Duodenal mucosa (tissue), 2 donors: Measurements from ENCODE around the gene RNU5B-1.
"Not testable (repeated sequence)": the region's sequence is repeated elsewhere in the genome, so short reads cannot be mapped to it uniquely, and the experiment has no call there.

ENCODE experiments used
- H3K27ac ChIP-seq: one replicate; pipeline ENCODE4 v1.7.0; 2013; ENCODE audit warnings: low read depth, low read length
- H3K27me3 ChIP-seq, 2 donors: one replicate each; pipeline ENCODE4 v1.7.0; 2013; ENCODE audit warnings: low read length in 2 of 2, control low read depth in 1 of 2; ENCODE audit not compliant: insufficient read depth in 2 of 2, control insufficient read depth in 1 of 2
- H3K36me3 ChIP-seq, 2 donors: one replicate each; pipeline ENCODE4 v1.7.0; 2013; ENCODE audit warnings: low read length in 2 of 2, control low read depth in 1 of 2; ENCODE audit not compliant: insufficient read depth in 2 of 2, control insufficient read depth in 1 of 2
- H3K4me1 ChIP-seq, 2 donors: one replicate each; pipeline ENCODE4 v1.7.0; 2013; ENCODE audit warnings: low read length in 2 of 2, control low read depth in 1 of 2; ENCODE audit not compliant: insufficient read depth in 2 of 2, control insufficient read depth in 1 of 2
- H3K4me3 ChIP-seq, 2 donors: one replicate each; pipeline ENCODE4 v1.7.0; 2013; ENCODE audit warnings: low read length in 2 of 2, low read depth in 1 of 2
- H3K9ac ChIP-seq, 2 donors: one replicate each; pipeline ENCODE4 v1.7.0; 2013; ENCODE audit warnings: low read length in 2 of 2, low read depth in 1 of 2
- H3K9me3 ChIP-seq, 2 donors: one replicate each; pipeline ENCODE4 v1.7.0; 2013; ENCODE audit warnings: low read length in 2 of 2, control low read depth in 1 of 2; ENCODE audit not compliant: control insufficient read depth in 1 of 2

The RNU5B-1 gene

DNA sequence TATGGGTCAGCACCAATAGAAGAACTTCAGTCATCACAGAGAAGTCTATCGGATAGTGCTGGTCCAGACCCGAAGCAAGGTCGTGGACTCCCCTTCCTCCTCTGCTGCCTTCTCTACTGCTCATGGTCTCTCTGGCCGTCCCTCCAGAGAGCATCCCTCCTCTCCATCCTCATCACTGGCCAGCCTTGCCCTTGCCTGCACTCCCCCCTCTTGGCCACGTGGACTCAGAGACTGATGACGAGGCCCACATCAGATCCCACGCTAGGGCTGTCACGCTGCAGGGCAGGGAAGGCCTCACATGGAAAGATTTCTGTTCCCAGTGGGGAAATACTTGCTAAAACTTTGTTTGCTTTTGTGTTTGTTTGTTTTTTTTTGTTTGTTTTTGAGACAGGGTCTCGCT is 38.0 kb downstream of the RNU5B-1 start:
- Histone ChIP-seq H3K36me3 (no peaks in the 10 kb centered on the region), H3K9me3 (no peaks in the 10 kb centered on the region), H3K9ac (no peak overlapping the region), H3K27ac (no peak overlapping the region), H3K27me3 (no peaks in the 10 kb centered on the region), H3K4me1 (peaks cover 0 to 3% of the 10 kb centered on the region in 2 donors), H3K4me3 (no peak overlapping the region)

DNA sequence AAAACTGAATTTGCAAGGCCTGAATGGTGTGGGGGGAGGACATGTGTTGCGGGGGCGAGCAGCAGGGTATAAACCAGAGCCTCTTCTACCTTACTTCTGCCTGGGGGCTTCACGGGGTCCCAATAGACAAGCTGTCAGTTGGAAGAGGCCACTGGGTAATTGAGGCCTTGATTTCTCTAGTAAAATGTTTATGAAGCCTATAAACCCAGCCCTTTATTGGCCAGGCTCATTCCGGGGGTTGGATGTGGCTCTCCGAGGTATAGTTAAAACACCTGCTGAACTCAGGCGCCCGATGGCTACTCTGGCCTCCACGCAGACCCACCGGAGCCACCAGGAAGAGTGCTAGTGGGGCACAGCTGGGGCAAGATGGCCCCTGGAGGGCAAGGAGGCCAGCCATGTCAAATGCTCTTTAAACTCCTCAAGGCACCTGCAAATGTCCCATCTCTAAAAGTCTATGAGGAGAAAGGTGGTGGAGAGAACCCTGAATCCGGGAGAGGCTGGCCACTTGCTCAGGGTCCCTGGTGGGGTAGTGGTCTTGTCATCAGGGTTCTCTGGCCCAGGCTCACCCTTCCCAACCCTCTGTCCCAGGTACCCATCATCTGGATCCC is 39.0 kb downstream of the RNU5B-1 start:
- H3K36me3 ChIP-seq, result no peaks in the 10 kb centered on the region
- H3K27me3 ChIP-seq, result no peaks in the 10 kb centered on the region
- H3K4me1 ChIP-seq, result peaks cover 0 to 2% of the 10 kb centered on the region in 2 donors
- no peak overlapping the region for H3K9ac ChIP-seq
- no peak overlapping the region for H3K27ac ChIP-seq
- no peak overlapping the region for H3K4me3 ChIP-seq
- no peaks in the 10 kb centered on the region for H3K9me3 ChIP-seq

- no peaks in the 10 kb centered on the region for H3K36me3 ChIP-seq
- H3K4me1 ChIP-seq, result no peaks in the 10 kb centered on the region
- no peak overlapping the region for H3K4me3 ChIP-seq
- H3K9me3 ChIP-seq, result no peaks in the 10 kb centered on the region
- H3K27me3 ChIP-seq, result no peaks in the 10 kb centered on the region
- H3K27ac ChIP-seq, result no peak overlapping the region
- H3K9ac ChIP-seq, result no peak overlapping the region
These were observed 39.9 kb downstream of the RNU5B-1 start for GRCh38 chr15:65344214-65344913.

DNA sequence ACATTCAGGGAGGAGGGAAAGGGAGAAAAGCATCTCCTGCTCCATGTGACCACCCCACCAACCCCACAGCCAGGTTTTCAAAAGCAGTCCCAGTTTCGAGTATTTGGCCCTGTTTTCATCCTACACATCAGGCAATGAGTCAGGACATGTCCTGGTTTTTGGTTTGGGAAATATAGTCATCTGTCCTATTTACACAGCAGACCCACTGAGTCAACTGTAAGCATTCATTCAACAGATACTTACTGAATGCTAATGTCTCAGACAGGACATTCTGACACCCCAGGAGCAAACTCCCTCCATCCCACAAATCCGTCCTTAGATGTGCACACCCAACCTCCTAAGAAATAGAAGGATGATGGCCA is 40.4 kb downstream of the RNU5B-1 start:
- Histone ChIP-seq H3K4me1 (no peaks in the 10 kb centered on the region), H3K27ac (no peak overlapping the region), H3K9ac (no peak overlapping the region), H3K9me3 (no peaks in the 10 kb centered on the region), H3K27me3 (no peaks in the 10 kb centered on the region), H3K36me3 (no peaks in the 10 kb centered on the region), H3K4me3 (no peak overlapping the region)

DNA sequence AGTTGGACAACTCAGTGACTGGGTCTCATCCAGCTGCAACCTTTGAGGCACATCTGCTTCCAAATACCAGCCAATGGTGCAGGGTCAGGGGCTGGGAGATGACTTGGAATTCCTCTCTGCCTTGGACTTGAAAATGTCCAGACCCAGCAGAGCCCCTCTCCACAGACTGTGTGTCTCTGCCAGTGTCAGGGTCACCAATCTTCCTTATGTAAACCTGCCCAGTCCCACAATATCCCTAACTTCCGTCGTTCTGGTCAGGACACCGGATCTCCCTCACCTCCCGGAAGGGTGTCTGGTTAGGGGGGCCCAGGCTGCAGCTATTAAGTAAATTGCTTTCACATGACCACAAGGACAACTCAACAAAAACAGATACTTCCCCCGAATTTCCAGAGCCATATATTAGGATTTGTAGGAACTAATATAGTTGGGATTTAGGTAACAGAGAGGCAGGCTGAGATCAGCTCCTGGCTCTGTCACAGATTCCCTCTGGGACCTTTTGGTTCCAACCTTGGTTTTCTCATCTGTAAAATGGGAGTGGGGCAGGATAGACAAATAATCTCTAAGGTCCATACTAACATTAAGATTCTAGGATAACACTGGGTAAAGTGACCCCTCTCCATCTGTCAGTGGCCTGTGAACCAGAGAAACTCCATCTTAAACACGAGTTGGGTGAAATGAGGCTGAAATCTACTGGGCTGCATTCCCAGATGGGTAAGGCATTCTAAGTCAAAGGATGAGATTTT is 42.5 kb downstream of the RNU5B-1 start:
- Histone ChIP-seq H3K4me3 (no peak overlapping the region), H3K27ac (no peak overlapping the region), H3K4me1 (no peaks in the 10 kb centered on the region), H3K27me3 (no peaks in the 10 kb centered on the region), H3K36me3 (no peaks in the 10 kb centered on the region), H3K9me3 (no peaks in the 10 kb centered on the region), H3K9ac (no peak overlapping the region)

- not testable (repeated sequence) for H3K36me3 ChIP-seq, H3K27me3 ChIP-seq, H3K4me3 ChIP-seq, H3K9me3 ChIP-seq, H3K9ac ChIP-seq, H3K27ac ChIP-seq, H3K4me1 ChIP-seq
These were observed 43.3 kb downstream of the RNU5B-1 start for GRCh38 chr15:65347756-65348155.

DNA sequence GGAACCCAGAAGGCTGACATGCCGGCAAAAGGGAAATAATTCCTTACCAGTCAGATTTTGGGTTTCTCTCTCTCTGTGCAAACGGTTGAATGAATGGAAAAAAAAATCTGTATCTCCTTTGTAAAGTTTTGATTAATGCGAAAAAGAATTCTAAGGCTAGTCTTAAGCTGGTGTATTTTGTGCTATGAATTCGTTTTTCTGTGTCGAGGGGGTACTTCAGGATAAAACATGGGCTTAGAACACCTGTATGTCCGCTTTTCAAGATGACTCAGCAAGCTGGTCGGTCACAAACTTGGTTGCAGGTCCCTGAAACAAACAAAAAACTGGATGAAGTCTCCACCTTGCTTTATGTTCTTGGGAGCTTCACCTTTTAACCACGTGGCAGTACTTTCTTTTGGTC is 44.9 kb downstream of the RNU5B-1 start:
- H3K9me3 ChIP-seq, result no peaks in the 10 kb centered on the region
- no peaks in the 10 kb centered on the region for H3K36me3 ChIP-seq
- H3K4me3 ChIP-seq, result no peak overlapping the region
- no peaks in the 10 kb centered on the region for H3K4me1 ChIP-seq
- H3K9ac ChIP-seq, result no peak overlapping the region
- no peak overlapping the region for H3K27ac ChIP-seq
- peaks cover 2 to 7% of the 10 kb centered on the region in 2 donors for H3K27me3 ChIP-seq

- not testable (repeated sequence) for H3K27ac ChIP-seq, H3K36me3 ChIP-seq, H3K4me1 ChIP-seq, H3K4me3 ChIP-seq, H3K9ac ChIP-seq, H3K9me3 ChIP-seq
- H3K27me3 ChIP-seq, result peaks cover 21% of the 10 kb centered on the region in 2 donors
These were observed 47.5 kb downstream of the RNU5B-1 start for GRCh38 chr15:65351972-65352371.
